MG63 (cell line): ENCODE results near the gene PDLIM3. TPM values are rescaled to one million over a fixed set of nuclear protein-coding genes. Genes with fewer than 3 reads are reported as not detected.
"Not testable (repeated sequence)": the region's sequence is repeated elsewhere in the genome, so short reads cannot be mapped to it uniquely, and the experiment has no call there.

Source experiments
- DNase-seq: peaks from one replicate; pipeline ENCODE4 v3.0.0-alpha.2; 2020
- H3K27me3 ChIP-seq: fragments of 250-450 bp; sonication (Bioruptor Pico); 2 replicates; pipeline ENCODE4 v1.5.1; 2020; ENCODE audit warnings: mild to moderate bottlenecking, moderate library complexity
- H3K36me3 ChIP-seq: fragments of 250-450 bp; sonication (Bioruptor Pico); 2 replicates; pipeline ENCODE4 v1.5.1; 2020; ENCODE audit warnings: mild to moderate bottlenecking, moderate library complexity
- H3K4me3 ChIP-seq: fragments of 250-450 bp; sonication (Bioruptor Pico); 2 replicates; pipeline ENCODE4 v1.5.1; 2020; ENCODE audit warnings: mild to moderate bottlenecking, moderate library complexity
- H3K9me3 ChIP-seq: fragments of 250-450 bp; sonication (Bioruptor Pico); 2 replicates; pipeline ENCODE4 v1.5.1; 2020; ENCODE audit warnings: mild to moderate bottlenecking, moderate library complexity
- total RNA-seq: library from RNA; depleted of rRNA; stranded (reverse); fragments of >200 nt; shearing (Covaris generic); gene quantifications from 2 replicates; pipeline ENCODE4 v1.2.3, GENCODE V29; 2014; ENCODE audit warnings: low replicate concordance

Gene PDLIM3
- total RNA-seq, 1 experiment from 2014 or later = 0.26 TPM

DNA sequence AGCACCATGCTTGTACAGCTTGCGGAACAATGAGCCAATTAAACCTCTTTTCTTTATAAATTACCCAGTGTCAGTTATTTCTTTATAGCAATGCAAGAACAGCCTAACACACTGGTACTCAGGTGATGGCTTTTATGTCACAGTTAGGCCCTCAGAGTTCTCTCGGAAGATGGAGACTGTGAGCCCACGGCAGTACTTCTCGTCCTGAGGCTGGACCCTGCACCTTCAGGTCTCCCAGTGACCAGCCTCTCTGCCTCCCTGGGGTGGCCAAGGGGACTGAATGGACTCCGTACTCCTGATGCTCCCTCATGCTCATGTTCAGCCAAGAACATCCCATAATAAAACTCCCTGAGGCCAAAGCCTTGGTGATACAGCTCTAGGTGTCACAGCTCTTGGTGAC lies 25.0 kb upstream of the PDLIM3 start:
- Histone ChIP-seq H3K9me3 (no peaks in the 10 kb centered on the region), H3K36me3 (no peaks in the 10 kb centered on the region), H3K27me3 (no peaks in the 10 kb centered on the region), H3K4me3 (no peak overlapping the region)
- no peak for DNase-seq

DNA sequence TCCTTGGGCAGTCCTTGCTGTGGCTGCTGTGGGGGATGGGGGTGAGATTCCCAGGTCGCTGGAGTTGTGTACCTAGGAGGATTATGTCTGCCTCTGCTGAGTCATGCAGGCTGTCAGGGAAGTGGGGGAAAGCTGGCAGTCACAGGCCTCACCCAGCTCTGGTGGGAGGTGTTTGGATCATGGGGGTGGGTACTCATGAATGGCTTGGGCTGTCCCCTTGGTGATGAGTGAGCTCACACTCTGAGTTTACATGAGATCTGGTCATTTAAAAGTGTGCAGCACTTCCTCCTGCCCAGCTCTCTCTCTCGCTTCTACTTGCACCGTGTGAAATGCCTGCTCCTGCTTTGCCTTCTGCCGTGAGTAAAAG lies 24.6 kb upstream of the PDLIM3 start:
- peak; percentile 76 for DNase-seq
- H3K27me3 ChIP-seq = no peaks in the 10 kb centered on the region
- H3K9me3 ChIP-seq = no peaks in the 10 kb centered on the region
- H3K4me3 ChIP-seq = no peak overlapping the region
- H3K36me3 ChIP-seq = no peaks in the 10 kb centered on the region

DNA sequence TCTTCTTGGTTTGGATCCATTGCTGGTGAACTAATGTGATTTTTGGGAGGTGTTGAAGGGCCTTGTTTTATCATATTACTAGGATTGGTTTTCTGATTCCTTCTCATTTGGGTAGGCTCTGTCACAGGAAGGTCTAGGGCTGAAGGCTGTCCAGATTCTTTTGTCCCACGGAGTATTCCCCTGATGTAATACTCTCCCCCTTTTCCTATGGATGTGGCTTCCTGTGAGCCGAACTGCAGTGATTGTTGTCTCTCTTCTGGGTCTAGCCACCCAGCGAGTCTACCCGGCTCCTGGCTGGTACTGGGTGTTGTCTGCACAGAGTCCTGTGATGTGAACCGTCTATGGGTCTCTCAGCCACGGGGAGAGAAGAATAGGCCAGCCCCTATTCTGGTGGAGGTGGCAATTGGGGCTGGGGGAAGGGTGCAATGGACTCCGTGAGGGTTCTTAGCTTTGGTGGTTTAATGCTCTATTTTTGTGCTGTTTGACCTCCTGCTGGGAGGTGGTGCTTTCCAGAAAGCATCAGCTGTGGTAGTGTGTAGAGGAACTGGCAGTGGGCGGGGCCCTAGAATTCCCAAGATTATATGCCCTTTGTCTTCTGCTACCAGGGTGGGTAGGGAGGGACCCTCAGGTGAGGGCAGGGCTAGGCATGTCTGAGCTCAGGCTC lies 24.1 kb upstream of the PDLIM3 start:
- not testable (repeated sequence) for H3K9me3 ChIP-seq, H3K27me3 ChIP-seq, DNase-seq, H3K4me3 ChIP-seq, H3K36me3 ChIP-seq

DNA sequence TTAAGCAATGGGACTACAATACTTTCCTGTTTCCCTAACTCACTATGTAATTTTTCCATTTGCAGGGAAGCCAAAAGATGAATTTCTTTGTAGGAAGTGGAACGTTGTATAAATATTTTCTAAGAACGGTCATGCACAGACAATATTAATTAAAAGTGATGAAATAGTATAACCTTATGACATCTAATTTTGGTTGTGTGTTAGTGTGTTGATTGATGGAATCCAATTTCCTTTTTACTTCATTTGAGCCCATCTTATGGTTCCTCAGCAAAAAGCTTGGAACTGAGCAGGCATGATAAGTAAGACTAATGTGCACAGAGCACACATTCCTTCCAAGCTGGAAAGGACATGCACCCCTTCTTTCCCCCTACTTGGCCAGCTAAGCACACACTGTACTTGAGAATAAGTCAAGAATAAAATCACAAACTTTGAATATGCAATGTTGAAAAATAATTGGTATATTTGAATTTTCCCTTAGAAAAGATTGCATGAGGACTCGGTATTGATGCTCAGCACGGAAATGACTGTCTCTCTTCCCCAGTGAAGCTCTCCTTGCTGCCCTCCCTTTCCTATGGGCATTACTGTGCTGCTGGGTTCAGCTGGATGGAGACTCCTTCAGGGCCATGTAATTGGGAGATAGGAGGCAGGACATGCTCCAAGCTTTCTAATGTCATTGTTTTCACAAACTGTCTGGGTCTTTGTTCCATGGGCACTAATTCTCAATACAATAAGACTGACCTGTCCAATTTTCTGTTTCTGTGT lies 19.2 kb upstream of the PDLIM3 start:
- Histone ChIP-seq H3K9me3 (no peaks in the 10 kb centered on the region), H3K4me3 (no peak overlapping the region), H3K36me3 (no peaks in the 10 kb centered on the region), H3K27me3 (no peaks in the 10 kb centered on the region)
- no peak for DNase-seq

DNA sequence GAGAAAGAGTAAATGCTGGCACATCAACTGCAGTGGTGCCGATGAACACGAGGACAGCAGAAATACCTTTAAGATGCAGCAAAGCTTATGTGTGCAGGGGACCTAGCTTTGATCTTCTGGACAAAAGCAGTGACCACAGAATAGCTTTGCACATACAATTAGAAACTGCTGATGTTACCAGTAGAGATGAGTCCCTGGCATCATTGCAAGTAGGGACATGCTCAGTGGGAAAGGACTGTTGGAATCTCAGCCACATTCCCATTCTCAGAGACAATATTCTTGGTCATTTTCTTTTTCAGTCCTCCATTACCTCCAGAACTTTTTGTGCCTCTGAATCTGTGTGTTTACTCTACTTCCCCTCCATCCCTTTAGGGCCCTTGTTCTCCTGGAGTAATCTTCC lies 16.9 kb upstream of the PDLIM3 start:
- Histone ChIP-seq H3K36me3 (no peaks in the 10 kb centered on the region), H3K27me3 (no peaks in the 10 kb centered on the region), H3K4me3 (no peak overlapping the region), H3K9me3 (no peaks in the 10 kb centered on the region)
- DNase-seq = no peak

DNA sequence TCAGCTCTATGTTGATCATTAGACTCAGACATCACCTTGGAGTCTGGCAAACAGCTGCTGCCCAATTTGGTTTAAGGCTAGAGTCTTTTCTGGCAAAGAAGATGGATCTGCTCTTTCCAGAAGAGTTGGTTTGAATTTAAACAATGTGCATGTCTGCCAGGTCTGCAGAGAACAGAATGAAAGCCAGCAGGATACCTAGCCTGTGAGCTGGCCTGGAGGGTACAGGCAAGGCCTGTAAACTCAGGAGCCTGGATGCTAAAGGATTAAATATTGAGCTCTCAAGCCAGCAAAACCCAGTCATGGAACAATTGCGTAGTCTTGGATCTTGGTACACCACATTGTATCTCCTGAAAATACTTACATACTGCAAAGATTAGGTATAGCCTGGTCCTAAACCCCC lies 15.6 kb upstream of the PDLIM3 start:
- H3K36me3 ChIP-seq = no peaks in the 10 kb centered on the region
- no peak for DNase-seq

DNA sequence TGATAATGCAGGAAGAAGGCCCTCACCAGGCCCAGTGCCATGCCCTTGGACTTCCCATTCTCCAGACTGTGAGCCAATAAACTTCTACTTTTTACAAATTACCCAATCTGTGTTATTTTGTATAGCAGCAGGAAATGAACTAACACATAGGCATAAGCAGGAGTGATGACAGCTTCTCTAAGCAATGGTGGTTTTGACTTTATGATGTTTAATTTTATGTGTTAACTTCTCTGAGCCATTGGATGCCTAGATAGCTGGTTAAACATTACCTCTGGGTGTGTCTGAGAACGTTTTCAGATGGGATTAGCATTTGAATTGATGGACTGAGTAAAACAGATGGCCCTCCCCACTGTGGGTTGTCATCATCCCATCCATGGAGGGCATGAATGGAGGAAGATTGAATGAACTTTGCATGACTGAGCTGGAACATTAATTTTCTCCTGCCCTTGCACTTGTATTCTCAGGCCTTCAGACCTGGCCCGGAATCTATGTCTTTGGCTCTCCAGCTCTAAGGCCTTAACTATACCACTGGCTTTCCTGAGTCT lies 13.9 kb upstream of the PDLIM3 start:
- H3K9me3 ChIP-seq = no peaks in the 10 kb centered on the region
- DNase-seq = no peak
- H3K36me3 ChIP-seq = no peaks in the 10 kb centered on the region
- no peak overlapping the region for H3K4me3 ChIP-seq
- H3K27me3 ChIP-seq = no peaks in the 10 kb centered on the region

More for the DNA sequence above, 15.6 kb upstream of the PDLIM3 start:
- no peak overlapping the region for H3K4me3 ChIP-seq
- H3K27me3 ChIP-seq = no peaks in the 10 kb centered on the region
- no peaks in the 10 kb centered on the region for H3K9me3 ChIP-seq

DNA sequence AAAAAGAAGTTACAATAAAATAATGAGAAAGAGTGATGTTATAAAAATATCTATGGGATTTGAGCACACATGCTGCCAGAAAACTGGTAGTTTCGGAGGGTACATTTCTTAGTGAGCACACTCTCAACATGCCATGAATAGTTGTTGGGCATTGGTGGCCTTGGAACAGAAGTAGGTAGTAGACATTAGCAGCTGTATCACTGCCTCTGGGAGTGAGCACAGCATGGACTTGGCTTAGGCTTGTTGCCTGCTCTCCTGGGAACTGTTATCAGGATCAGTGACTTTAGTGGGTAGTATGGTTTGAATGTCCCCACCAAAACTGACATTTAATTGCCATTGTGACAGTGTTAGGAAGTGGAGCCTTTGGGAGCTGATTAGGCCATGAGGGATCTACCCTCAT lies 13.3 kb upstream of the PDLIM3 start:
- no peak overlapping the region for H3K4me3 ChIP-seq
- no peak for DNase-seq
- H3K27me3 ChIP-seq = no peaks in the 10 kb centered on the region
- H3K36me3 ChIP-seq = no peaks in the 10 kb centered on the region
- H3K9me3 ChIP-seq = no peaks in the 10 kb centered on the region

DNA sequence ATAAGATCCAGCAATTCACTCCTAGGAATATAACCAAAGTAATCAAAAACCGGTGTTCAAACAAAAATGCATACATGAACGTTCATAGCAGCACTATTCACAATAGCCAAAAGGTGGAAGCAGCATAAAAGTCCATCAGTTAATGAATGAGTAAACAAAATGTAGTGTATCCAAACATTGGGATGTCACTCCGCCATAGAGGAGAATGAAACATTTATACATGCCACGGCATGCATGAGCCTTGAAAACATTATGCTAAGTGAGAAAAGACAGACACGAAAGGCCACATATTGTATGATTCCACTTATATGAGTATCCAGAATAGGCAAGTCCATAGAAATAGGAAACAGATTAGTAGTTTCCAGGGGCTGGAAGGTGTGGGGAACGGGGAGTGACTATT lies 11.0 kb upstream of the PDLIM3 start:
- H3K36me3 ChIP-seq = no peaks in the 10 kb centered on the region
- H3K27me3 ChIP-seq = no peaks in the 10 kb centered on the region
- H3K4me3 ChIP-seq = no peak overlapping the region
- no peaks in the 10 kb centered on the region for H3K9me3 ChIP-seq
- DNase-seq = no peak

DNA sequence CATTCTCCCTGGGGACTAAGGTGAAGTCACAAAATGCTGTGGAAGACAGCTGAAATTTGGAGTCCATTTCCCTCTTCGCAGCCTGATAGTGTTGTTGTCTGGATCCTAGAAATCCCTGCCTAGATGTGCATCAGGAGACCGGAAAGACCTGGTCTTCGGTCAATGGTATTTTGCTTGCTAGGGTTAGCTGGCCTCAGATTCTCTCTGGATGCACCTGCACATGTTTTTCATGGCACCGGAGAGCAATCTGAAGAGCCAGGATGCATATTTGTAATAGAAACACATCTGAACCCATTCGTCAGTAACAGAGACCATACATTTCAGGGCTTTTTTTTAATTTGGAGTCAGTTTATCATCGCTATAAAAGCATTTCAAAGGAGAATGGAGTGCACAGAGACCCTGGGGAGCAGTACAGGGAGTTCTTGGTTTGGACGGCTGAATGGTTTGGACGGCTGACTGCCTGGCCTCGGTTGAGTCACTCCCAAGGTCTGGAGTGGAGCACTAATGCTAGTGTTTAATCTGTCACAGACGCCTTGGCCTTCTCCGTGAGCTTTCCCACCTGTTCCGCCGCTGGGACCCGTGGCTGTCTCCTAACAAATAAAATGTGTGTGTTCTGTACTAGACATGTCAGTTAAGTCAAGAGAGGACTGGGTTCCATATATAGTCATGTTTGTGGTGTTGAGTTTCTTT lies 7.5 kb upstream of the PDLIM3 start:
- H3K36me3 ChIP-seq = no peaks in the 10 kb centered on the region
- H3K9me3 ChIP-seq = no peaks in the 10 kb centered on the region
- DNase-seq = peak; percentile 53
- H3K4me3 ChIP-seq = no peak overlapping the region
- H3K27me3 ChIP-seq = no peaks in the 10 kb centered on the region

DNA sequence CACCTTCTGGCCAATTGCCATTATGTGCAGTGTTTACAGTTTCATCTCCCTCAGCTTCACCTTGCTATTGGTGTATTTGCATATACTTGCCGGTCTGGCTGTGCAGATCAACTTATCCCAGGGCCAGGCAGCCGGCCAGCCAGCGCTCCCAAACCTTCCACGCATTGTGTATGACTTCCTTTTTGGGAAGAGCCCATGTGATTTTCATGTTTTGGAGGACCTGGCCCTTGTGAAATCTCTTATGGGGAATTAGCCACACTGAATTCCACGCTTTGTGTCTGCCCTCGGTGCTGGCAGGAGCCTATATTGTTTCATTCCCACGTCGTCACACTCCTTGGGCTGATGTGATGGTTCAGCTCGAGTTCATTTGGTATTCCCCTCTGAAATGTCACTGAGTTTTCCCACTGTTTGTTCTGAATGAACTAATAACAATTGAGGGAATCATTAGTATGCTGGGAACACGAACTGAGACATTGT lies 6.0 kb upstream of the PDLIM3 start:
- DNase-seq = no peak
- no peaks in the 10 kb centered on the region for H3K36me3 ChIP-seq
- H3K9me3 ChIP-seq = no peaks in the 10 kb centered on the region
- H3K27me3 ChIP-seq = no peaks in the 10 kb centered on the region
- no peak overlapping the region for H3K4me3 ChIP-seq

DNA sequence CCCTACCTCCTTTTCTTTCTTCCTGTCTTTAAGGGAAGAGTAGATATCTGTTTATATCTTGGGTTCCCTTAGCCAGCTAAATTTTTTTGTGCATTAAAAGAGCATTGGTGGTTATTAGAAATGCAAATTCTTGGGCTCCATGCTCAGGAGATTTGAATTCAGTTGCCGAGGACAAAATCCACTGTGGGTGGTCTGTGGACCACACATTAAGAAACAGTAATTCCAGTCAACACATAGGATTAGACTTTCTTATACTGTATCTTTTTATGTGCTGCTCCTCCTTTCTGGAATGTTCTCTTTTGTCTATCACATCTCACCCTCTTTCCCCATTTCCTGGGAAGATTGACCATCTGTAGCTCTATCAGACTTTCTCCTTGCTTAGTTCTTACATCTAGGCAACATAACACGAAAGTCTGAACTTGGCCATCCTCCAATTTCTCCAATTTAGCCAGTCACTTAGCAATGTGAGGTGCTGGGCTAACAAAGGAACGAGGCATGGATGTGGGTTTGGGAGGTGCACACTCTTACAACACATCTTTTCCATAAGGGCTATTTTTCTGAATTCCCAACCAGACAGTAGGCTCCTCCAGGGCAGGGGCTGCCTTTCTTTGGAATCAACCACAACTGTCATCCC lies 5.3 kb upstream of the PDLIM3 start:
- H3K9me3 ChIP-seq = no peaks in the 10 kb centered on the region
- H3K4me3 ChIP-seq = no peak overlapping the region
- H3K36me3 ChIP-seq = no peaks in the 10 kb centered on the region
- H3K27me3 ChIP-seq = 0 out of 2 replicates have a peak, but pooled peaks cover 2% of the 10 kb centered on the region
- no peak for DNase-seq

DNA sequence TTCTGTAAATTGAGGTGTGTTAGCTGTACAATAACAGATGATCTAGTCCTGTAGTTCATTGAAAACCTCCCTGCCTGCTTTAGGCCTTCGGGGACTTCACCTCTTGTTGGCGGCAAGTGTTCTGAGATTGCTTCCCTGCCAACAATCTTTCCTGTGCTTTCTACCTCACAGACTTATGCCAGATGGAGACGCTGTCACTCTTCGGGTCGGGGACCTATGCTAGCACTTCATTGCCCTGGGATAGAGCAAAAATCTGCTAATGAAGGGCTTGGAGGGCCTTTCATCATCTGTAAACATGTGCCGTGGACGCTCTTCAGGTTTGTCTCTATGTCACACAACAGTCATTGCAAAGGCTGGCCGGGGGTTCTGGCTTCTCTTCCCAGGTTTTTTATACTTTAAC lies 4.7 kb upstream of the PDLIM3 start:
- H3K36me3 ChIP-seq = no peaks in the 10 kb centered on the region
- DNase-seq = no peak
- H3K4me3 ChIP-seq = no peak overlapping the region
- no peaks in the 10 kb centered on the region for H3K9me3 ChIP-seq
- H3K27me3 ChIP-seq = 0 out of 2 replicates have a peak, but pooled peaks cover 2% of the 10 kb centered on the region

DNA sequence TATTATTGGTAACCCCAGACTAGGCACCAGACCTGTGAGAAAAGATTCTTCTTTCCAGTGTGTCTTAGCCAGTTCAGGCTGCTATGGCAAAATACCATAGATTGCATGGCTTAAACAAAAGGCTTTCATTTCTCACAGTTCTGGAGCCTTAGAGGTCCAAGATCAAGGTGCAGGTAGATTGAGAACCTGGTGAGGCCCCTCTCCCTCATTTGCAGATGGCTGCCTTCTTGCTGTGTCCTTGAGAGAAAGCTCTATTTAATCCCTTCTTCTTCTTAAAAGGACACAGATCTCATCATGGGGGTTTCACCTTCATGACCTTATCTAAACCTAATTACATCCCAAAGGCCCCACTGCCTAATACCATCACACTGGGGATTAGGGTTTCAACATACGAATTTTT lies 3.5 kb upstream of the PDLIM3 start:
- Histone ChIP-seq H3K9me3 (no peaks in the 10 kb centered on the region), H3K36me3 (no peaks in the 10 kb centered on the region), H3K27me3 (0 out of 2 replicates have a peak, but pooled peaks cover 2% of the 10 kb centered on the region), H3K4me3 (no peak overlapping the region)
- DNase-seq = no peak

DNA sequence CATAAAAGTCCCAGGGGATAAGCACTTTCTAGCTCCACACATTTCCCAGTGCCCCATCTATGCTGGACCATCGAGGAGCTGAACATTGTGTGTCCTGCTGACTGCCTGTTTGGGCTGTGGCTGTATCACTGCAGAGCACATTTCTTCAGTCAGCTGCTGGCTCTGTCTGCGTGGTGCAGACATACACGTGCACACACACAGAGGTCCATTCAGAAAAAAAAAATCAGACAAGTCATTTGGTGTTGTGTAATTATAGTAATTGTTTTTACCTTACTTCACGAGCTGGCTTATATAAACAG lies 1.1 kb upstream of the PDLIM3 start:
- Histone ChIP-seq H3K4me3 (no peak overlapping the region), H3K27me3 (0 out of 2 replicates have a peak, but pooled peaks cover 2% of the 10 kb centered on the region), H3K36me3 (no peaks in the 10 kb centered on the region), H3K9me3 (no peaks in the 10 kb centered on the region)
- DNase-seq = no peak

DNA sequence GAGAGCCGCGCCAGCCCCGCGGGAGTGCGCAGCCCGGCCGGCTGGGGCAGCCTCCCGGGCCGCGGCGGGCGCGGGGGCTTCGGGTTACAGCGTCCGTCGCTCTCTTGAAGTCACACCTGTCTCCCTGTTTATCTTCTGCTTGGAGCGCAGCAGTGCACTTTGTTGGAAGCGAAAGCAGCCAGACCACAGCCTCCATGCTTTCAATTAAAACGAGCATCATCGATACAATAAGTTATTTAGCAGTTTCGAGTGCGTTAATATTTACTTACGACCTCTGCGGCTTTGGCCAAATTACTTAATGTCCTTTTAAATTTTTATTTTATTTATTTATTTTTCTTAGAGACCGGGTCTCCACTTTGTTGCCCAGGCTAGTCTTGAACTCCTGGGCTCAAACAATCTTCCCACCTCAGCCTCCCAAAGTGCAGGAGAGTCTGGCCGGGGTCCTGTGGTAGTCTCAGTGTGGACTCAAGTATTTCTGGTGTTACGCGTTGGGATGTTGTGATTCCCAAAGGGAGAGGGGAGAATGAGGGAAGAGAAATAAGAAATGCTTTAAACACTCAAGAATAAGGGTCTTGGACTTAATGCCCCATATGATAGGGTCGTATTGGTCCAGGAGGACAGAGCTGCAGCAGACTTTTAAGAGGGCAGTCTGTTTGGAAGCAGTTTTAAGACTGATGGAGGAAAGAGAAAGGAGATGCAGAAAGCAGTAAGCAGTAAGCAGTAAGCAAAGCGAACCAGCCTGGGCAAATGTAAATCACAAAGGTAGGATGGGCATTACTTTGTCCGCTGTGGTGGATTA lies 504 bp upstream of the PDLIM3 start:
- DNase-seq = peak; percentile 31
- H3K9me3 ChIP-seq = no peaks in the 10 kb centered on the region
- H3K4me3 ChIP-seq = peak overlapping the region; percentile 48
- 0 out of 2 replicates have a peak, but pooled peaks cover 2% of the 10 kb centered on the region for H3K27me3 ChIP-seq
- no peaks in the 10 kb centered on the region for H3K36me3 ChIP-seq
